Sigmoid colon (tissue), 7 donors: ENCODE data around the gene MYBBP1A. TPM values are rescaled to one million over a fixed set of nuclear protein-coding genes. Genes with fewer than 3 reads are reported as not detected.

Experiments
- DNase-seq: peaks from one replicate; pipeline ENCODE4 v3.0.0-alpha.2; 2019
- H3K27ac ChIP-seq, 4 donors: fragments of 200-600 bp; sonication (generic); one replicate each; pipeline ENCODE4 v1.5.1; 2016 to 2019; ENCODE audit warnings: mild to moderate bottlenecking in 1 of 4
- H3K27me3 ChIP-seq, 3 donors: fragments of 200-600 bp; sonication (generic); one replicate each; pipeline ENCODE4 v1.5.1; 2019; ENCODE audit warnings: mild to moderate bottlenecking in 1 of 3
- H3K36me3 ChIP-seq, 4 donors: fragments of 200-600 bp; sonication (generic); one replicate each; pipeline ENCODE4 v1.5.1; 2016 to 2019
- H3K4me1 ChIP-seq, 4 donors: fragments of 200-600 bp; sonication (generic); one replicate each; pipeline ENCODE4 v1.5.1; 2017 to 2019
- H3K4me3 ChIP-seq, 4 donors: fragments of 200-600 bp; sonication (generic); one replicate each; pipeline ENCODE4 v1.5.1; 2017 to 2019; ENCODE audit warnings: mild to moderate bottlenecking in 2 of 4, moderate library complexity in 1 of 4
- H3K9me3 ChIP-seq, 4 donors: fragments of 200-600 bp in 3 of 4; sonication (generic) in 3 of 4; one replicate each; pipeline versions ENCODE4 v1.5.1 to v1.6.1; 2013 to 2019
- CTCF ChIP-seq, 4 experiments: fragments of 450-650 bp in 3 of 4; fragments of 200-600 bp in 1 of 4; IDR thresholded peaks; one replicate each; pipeline ENCODE4 v1.5.1; 2016 to 2019; ENCODE audit warnings: antibody characterized with exemption in 4 of 4, mild to moderate bottlenecking in 3 of 4, moderate library complexity in 2 of 4
- EP300 ChIP-seq, 4 donors: sonication (generic); formaldehyde crosslinking; IDR thresholded peaks; one replicate each; pipeline ENCODE4 v1.6.1; 2017; ENCODE audit warnings: antibody characterized with exemption in 4 of 4
- POLR2A ChIP-seq, 2 donors: fragments of 450-650 bp; IDR thresholded peaks; one replicate each; pipeline ENCODE4 v1.6.1; 2016; ENCODE audit warnings: antibody characterized with exemption in 2 of 2, mild to moderate bottlenecking in 2 of 2, moderate library complexity in 2 of 2
- POLR2AphosphoS5 ChIP-seq, 4 donors: sonication (generic); formaldehyde crosslinking; IDR thresholded peaks; one replicate each; pipeline ENCODE4 v1.6.1; 2017; ENCODE audit warnings: antibody characterized with exemption in 4 of 4
- WGBS, 2 donors: extraction: QIAGEN DNeasy Blood & Tissue Kit; methylation state at CpG; one replicate each; pipeline ENCODE4 v1.1.7; 2013; 5-methylcytosine and 5-hydroxymethylcytosine counted together
- intact Hi-C: fragments of 100-400 bp; cut with DNase I; formaldehyde crosslinking; loops from one replicate; pipeline ENCODE4 v1.15.1; 2023
- polyA plus RNA-seq, 3 donors: library from polyadenylated mRNA; stranded (reverse); fragments of 200-250 nt; gene quantifications; one replicate each; pipeline ENCODE4 v1.2.3, GENCODE V29; 2013
- total RNA-seq, 4 donors: library from RNA; depleted of rRNA; stranded (reverse); fragments of >200 nt; gene quantifications; one replicate each; pipeline ENCODE4 v1.1.0, GENCODE V29; 2016
- donor health status: healthy with polysubstance abuse.
- donor health status: Bipolar disorder and iron deficiency.
- donor health status: healthy.

MYBBP1A gene
- total and polyA plus RNA-seq, 7 donors: 6.6 to 44.5 (median 25.8) TPM

GRCh38 chr17:4576729-4577322 lies 21.6 kb upstream of the MYBBP1A start:
- no peak for DNase-seq
- Histone ChIP-seq H3K36me3 (no peaks in the 10 kb centered on the region), H3K4me1 (no peaks in the 10 kb centered on the region), H3K27me3 (peaks cover 0 to 4% (median 3%) of the 10 kb centered on the region in 3 donors), H3K4me3 (no peak overlapping the region), H3K9me3 (no peaks in the 10 kb centered on the region), H3K27ac (no peak overlapping the region)
- WGBS, 2 donors: 79 to 87% methylated on average over 18 of the region's 18 CpGs
- TF ChIP-seq POLR2A (IDR thresholded peaks at IDR 0.05) (no peak), POLR2AphosphoS5 (IDR thresholded peaks at IDR 0.05) (no peak), EP300 (IDR thresholded peaks at IDR 0.05) (no peak), CTCF (IDR thresholded peaks at IDR 0.05) (no peak)
- intact Hi-C loops: no loop called here

- no peaks in the 10 kb centered on the region for H3K36me3 ChIP-seq
- DNase-seq: no peak
- no peaks in the 10 kb centered on the region for H3K27me3 ChIP-seq
- 85 to 87% methylated on average over 6 of the region's 6 CpGs for whole genome bisulfite sequencing, 2 donors
- no peaks in the 10 kb centered on the region for H3K9me3 ChIP-seq
- intact Hi-C loops: no loop called here
- H3K27ac ChIP-seq: no peak overlapping the region
- no peaks in the 10 kb centered on the region for H3K4me1 ChIP-seq
- TF ChIP-seq CTCF (IDR thresholded peaks at IDR 0.05) (no peak), POLR2AphosphoS5 (IDR thresholded peaks at IDR 0.05) (no peak), EP300 (IDR thresholded peaks at IDR 0.05) (no peak), POLR2A (IDR thresholded peaks at IDR 0.05) (no peak)
- H3K4me3 ChIP-seq: no peak overlapping the region
Observed at GRCh38 chr17:4576161-4576558, 21.0 kb upstream of the MYBBP1A start.

GRCh38 chr17:4574448-4575045 lies 19.4 kb upstream of the MYBBP1A start:
- no peak overlapping the region for H3K4me3 ChIP-seq
- no peaks in the 10 kb centered on the region for H3K36me3 ChIP-seq
- intact Hi-C loops: no loop called here
- no peaks in the 10 kb centered on the region for H3K9me3 ChIP-seq
- DNase-seq: no peak
- H3K27me3 ChIP-seq: peaks cover 0 to 2% (median 0%) of the 10 kb centered on the region in 3 donors
- 95 to 97% methylated on average over 9 of the region's 9 CpGs for WGBS, 2 donors
- no peaks in the 10 kb centered on the region for H3K4me1 ChIP-seq
- no peak for TF ChIP-seq CTCF (IDR thresholded peaks at IDR 0.05)
- TF ChIP-seq POLR2AphosphoS5 (IDR thresholded peaks at IDR 0.05): no peak
- no peak for TF ChIP-seq EP300 (IDR thresholded peaks at IDR 0.05)
- TF ChIP-seq POLR2A (IDR thresholded peaks at IDR 0.05): no peak
- no peak overlapping the region for H3K27ac ChIP-seq

GRCh38 chr17:4573669-4574068 lies 18.5 kb upstream of the MYBBP1A start:
- Histone ChIP-seq H3K9me3 (no peaks in the 10 kb centered on the region), H3K4me1 (no peaks in the 10 kb centered on the region), H3K27ac (no peak overlapping the region), H3K27me3 (peaks cover 0 to 2% (median 0%) of the 10 kb centered on the region in 3 donors), H3K36me3 (no peaks in the 10 kb centered on the region), H3K4me3 (no peak overlapping the region)
- intact Hi-C loops: no loop called here
- DNase-seq: no peak
- no peak for TF ChIP-seq POLR2A (IDR thresholded peaks at IDR 0.05)
- TF ChIP-seq CTCF (IDR thresholded peaks at IDR 0.05): no peak
- no peak for TF ChIP-seq EP300 (IDR thresholded peaks at IDR 0.05)
- no peak for TF ChIP-seq POLR2AphosphoS5 (IDR thresholded peaks at IDR 0.05)
- WGBS, 2 donors: 55 to 71% methylated on average over 7 of the region's 7 CpGs
